HL-60 (cell line): ENCODE measurements around the gene WIPF2.

ENCODE experiments used
- DNase-seq, 2 experiments: peaks; one replicate each; pipeline ENCODE4 v3.0.0-alpha.2; 2010 to 2020; ENCODE audit warnings: low read depth in 1 of 2, low spot score in 1 of 2
- H3K27ac ChIP-seq: fragments of 250-450 bp; sonication (Bioruptor Pico); replicated peaks from 2 replicates; pipeline ENCODE4 v1.5.1; 2020; ENCODE audit warnings: mild to moderate bottlenecking, moderate library complexity
- H3K27me3 ChIP-seq: fragments of 250-450 bp; sonication (Bioruptor Pico); 2 replicates; pipeline ENCODE4 v1.5.1; 2021; ENCODE audit warnings: mild to moderate bottlenecking, moderate library complexity; ENCODE audit not compliant: insufficient read depth, poor library complexity, severe bottlenecking
- H3K4me3 ChIP-seq: replicated peaks from 2 replicates; pipeline ENCODE4 v1.5.1; 2011; ENCODE audit warnings: mild to moderate bottlenecking, control low read depth, low read length; ENCODE audit not compliant: insufficient read depth
- GABPA ChIP-seq: IDR thresholded peaks from 2 replicates; pipeline ENCODE4 v1.6.1; 2012; ENCODE audit warnings: low read depth
- POLR2AphosphoS5 ChIP-seq: IDR thresholded peaks from 2 replicates; pipeline ENCODE4 v1.6.1; 2012; ENCODE audit warnings: low read depth
- SPI1 ChIP-seq: IDR thresholded peaks from 2 replicates; pipeline ENCODE4 v1.6.1; 2012; ENCODE audit warnings: low read depth, mild to moderate bottlenecking, borderline replicate concordance
- TF ChIP-seq, protein P1 (sequence below): IDR thresholded peaks from one replicate; pipeline ENCODE4 v1.5.1; 2011; ENCODE audit warnings: low read length, control low read depth, inconsistent platforms; ENCODE audit not compliant: insufficient read depth
- TF ChIP-seq, protein P2 (sequence below): IDR thresholded peaks from 2 replicates; pipeline ENCODE4 v1.6.1; 2012; ENCODE audit warnings: low read depth; ENCODE audit not compliant: insufficient replicate concordance

The WIPF2 gene

DNA sequence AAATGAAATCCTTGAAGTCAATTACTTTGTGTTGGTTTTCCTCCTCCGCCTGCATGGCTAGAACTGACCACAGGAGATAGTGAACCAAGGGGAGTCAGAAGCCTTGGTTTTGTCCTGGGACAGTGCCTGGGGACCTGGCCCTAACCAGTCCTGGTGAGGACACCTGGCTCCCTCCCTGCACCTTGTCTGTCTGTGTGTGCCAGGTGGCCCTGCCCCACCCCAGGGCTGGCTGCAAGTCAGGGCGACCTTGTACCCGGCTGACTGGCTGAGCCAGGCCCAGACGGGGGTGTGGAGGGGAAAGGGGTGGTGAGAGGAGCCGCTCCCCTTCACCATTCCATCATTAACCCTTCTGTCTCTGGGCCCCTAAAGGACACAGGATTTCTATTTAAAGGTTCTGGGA, 38.4 kb upstream of the WIPF2 start:
- H3K27ac ChIP-seq, result no peak overlapping the region

DNA sequence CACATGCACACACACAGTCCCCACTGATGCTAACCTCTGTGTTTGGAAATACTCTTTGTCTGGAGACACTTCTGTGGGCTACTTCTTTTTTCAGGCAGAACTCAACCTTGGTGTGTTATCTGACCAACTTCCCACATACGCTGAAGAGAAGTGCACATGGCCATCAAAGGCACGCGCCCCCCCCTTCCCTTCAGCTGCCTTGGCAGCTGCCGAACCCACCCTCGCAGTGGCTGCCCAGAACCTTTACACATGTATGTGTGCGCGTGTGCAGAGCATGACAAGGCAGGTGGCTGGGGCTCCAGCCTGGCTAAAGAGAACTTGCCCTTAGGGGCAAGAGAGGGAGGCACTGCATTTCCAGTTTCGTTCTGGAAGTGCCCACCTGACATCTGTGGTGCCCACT, 37.9 kb upstream of the WIPF2 start:
- TF ChIP-seq, protein P1, sequence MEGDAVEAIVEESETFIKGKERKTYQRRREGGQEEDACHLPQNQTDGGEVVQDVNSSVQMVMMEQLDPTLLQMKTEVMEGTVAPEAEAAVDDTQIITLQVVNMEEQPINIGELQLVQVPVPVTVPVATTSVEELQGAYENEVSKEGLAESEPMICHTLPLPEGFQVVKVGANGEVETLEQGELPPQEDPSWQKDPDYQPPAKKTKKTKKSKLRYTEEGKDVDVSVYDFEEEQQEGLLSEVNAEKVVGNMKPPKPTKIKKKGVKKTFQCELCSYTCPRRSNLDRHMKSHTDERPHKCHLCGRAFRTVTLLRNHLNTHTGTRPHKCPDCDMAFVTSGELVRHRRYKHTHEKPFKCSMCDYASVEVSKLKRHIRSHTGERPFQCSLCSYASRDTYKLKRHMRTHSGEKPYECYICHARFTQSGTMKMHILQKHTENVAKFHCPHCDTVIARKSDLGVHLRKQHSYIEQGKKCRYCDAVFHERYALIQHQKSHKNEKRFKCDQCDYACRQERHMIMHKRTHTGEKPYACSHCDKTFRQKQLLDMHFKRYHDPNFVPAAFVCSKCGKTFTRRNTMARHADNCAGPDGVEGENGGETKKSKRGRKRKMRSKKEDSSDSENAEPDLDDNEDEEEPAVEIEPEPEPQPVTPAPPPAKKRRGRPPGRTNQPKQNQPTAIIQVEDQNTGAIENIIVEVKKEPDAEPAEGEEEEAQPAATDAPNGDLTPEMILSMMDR, result no peak
- TF ChIP-seq POLR2AphosphoS5 (no peak), GABPA (no peak), SPI1 (no peak)
- TF ChIP-seq, protein P2, sequence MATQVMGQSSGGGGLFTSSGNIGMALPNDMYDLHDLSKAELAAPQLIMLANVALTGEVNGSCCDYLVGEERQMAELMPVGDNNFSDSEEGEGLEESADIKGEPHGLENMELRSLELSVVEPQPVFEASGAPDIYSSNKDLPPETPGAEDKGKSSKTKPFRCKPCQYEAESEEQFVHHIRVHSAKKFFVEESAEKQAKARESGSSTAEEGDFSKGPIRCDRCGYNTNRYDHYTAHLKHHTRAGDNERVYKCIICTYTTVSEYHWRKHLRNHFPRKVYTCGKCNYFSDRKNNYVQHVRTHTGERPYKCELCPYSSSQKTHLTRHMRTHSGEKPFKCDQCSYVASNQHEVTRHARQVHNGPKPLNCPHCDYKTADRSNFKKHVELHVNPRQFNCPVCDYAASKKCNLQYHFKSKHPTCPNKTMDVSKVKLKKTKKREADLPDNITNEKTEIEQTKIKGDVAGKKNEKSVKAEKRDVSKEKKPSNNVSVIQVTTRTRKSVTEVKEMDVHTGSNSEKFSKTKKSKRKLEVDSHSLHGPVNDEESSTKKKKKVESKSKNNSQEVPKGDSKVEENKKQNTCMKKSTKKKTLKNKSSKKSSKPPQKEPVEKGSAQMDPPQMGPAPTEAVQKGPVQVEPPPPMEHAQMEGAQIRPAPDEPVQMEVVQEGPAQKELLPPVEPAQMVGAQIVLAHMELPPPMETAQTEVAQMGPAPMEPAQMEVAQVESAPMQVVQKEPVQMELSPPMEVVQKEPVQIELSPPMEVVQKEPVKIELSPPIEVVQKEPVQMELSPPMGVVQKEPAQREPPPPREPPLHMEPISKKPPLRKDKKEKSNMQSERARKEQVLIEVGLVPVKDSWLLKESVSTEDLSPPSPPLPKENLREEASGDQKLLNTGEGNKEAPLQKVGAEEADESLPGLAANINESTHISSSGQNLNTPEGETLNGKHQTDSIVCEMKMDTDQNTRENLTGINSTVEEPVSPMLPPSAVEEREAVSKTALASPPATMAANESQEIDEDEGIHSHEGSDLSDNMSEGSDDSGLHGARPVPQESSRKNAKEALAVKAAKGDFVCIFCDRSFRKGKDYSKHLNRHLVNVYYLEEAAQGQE, result no peak
- Histone ChIP-seq H3K27ac (no peak overlapping the region), H3K27me3 (no peaks in the 10 kb centered on the region), H3K4me3 (no peak overlapping the region)
- peak in 1 of 2 experiments; percentile 16 for DNase-seq

More for the DNA sequence above, 38.4 kb upstream of the WIPF2 start:
- TF ChIP-seq, protein P2, result no peak
- no peak for TF ChIP-seq SPI1
- TF ChIP-seq, protein P1, result no peak
- TF ChIP-seq GABPA, result no peak
- TF ChIP-seq POLR2AphosphoS5, result no peak
- Histone ChIP-seq H3K27me3 (no peaks in the 10 kb centered on the region), H3K4me3 (no peak overlapping the region)
- no peak for DNase-seq

DNA sequence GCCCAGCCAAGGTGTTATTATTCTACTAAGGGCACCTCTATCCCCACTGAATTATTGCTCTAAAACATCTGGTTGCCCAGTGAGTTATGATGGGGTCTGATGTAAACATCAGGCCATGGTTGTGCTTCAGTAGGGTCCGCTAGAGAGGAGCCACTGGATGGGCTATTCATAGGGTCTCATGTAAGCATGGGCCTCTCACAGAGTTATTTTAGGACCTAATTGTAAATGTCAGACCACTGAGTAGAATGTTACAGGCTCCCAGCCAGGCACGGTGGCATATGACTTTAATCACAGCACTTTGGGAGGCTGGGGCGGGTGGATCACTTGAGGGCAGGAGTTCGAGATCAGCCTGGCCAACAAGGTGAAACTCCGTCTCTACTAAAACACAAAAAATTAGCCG, 36.5 kb upstream of the WIPF2 start:
- no peak for DNase-seq
- TF ChIP-seq GABPA, result no peak
- TF ChIP-seq, protein P1, result no peak
- TF ChIP-seq SPI1, result no peak
- H3K27me3 ChIP-seq, result no peaks in the 10 kb centered on the region
- H3K27ac ChIP-seq, result no peak overlapping the region
- no peak overlapping the region for H3K4me3 ChIP-seq

DNA sequence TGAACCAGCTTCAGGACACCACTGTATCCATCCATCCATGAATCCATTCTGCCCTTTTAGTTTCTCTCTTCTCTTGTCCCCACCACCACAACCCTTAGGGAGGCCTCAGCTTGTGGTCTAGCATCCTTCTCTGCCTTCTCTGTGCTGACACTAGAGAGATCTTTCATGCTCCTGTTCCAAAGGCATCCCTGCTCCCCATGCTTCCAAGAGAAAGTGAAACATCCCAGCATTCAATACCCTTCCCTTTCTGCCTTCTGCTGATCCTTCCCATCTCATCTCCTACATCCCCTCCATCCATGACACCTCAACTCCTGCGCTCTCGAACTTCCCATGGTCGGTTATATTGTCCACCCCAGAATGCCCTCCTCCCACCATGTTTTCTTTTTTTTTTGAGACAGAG, 31.9 kb upstream of the WIPF2 start:
- Histone ChIP-seq H3K27me3 (no peaks in the 10 kb centered on the region), H3K4me3 (no peak overlapping the region), H3K27ac (no peak overlapping the region)
- DNase-seq, result no peak
- TF ChIP-seq, protein P1, result no peak
- no peak for TF ChIP-seq SPI1
- no peak for TF ChIP-seq GABPA
- TF ChIP-seq, protein P2, result no peak
- TF ChIP-seq POLR2AphosphoS5, result no peak
